Stomach smooth muscle (tissue), 2 donors: ENCODE measurements around the gene GPRIN2.

ENCODE experiments used
- H3K27ac ChIP-seq: one replicate; pipeline ENCODE4 v1.7.0; 2013; ENCODE audit warnings: mild to moderate bottlenecking, low read length, inconsistent platforms
- H3K27me3 ChIP-seq, 2 donors: one replicate each; pipeline ENCODE4 v1.7.0; 2013; ENCODE audit warnings: low read length in 2 of 2; ENCODE audit not compliant: insufficient read depth in 2 of 2, control insufficient read depth in 1 of 2
- H3K36me3 ChIP-seq, 2 donors: one replicate each; pipeline ENCODE4 v1.7.0; 2013; ENCODE audit warnings: low read length in 2 of 2; ENCODE audit not compliant: control insufficient read depth in 2 of 2, insufficient read depth in 2 of 2
- H3K4me1 ChIP-seq: one replicate; pipeline ENCODE4 v1.7.0; 2013; ENCODE audit warnings: low read length; ENCODE audit not compliant: control insufficient read depth, insufficient read depth
- H3K4me3 ChIP-seq, 2 donors: one replicate each; pipeline ENCODE4 v1.7.0; 2013; ENCODE audit warnings: low read length in 2 of 2
- H3K9ac ChIP-seq, 2 donors: one replicate each; pipeline ENCODE4 v1.7.0; 2013; ENCODE audit warnings: low read length in 2 of 2, mild to moderate bottlenecking in 1 of 2
- H3K9me3 ChIP-seq, 2 donors: one replicate each; pipeline ENCODE4 v1.7.0; 2013; ENCODE audit warnings: low read length in 2 of 2; ENCODE audit not compliant: control insufficient read depth in 2 of 2
- donor health status: healthy.
- donor health status: Pancreatic carcinoma.

GPRIN2 gene

DNA sequence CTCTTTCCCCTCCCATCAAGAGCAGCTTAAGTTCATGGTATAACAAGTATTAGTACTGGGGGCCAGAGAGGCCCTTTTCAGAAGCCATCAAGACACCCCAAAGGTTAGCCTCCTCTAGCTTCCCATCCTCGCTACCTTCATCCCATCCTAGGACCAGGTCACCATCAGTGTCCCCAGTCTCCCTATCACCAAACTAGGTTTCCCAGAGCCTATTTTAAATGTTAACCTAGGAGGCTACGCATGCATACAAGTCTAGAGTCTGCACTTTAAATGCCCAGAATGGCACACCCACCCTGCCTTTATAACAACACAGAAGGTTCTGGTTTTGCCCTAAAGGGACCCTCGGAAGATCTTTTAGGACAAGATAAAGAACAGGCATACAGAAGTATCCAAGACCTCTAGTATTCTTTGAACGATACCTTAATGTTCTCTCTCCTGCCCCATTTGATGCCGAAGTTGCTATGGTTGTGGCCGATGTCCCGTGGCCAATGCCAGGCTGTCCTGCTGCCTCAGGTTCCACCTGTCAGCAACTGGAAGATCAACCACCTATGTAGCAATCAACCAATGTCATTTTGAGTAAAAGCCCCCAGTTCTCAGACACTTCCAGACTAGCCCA lies 2.2 kb downstream of the GPRIN2 start:
- Histone ChIP-seq H3K27me3 (peaks cover 55 to 87% of the 10 kb centered on the region in 2 donors), H3K27ac (no peak overlapping the region), H3K4me3 (no peak overlapping the region), H3K9ac (no peak overlapping the region), H3K4me1 (peaks cover 22% of the 10 kb centered on the region), H3K36me3 (peaks cover 0 to 2% of the 10 kb centered on the region in 2 donors), H3K9me3 (no peaks in the 10 kb centered on the region)

GRCh38 chr10:46553238-46554049 lies 3.0 kb downstream of the GPRIN2 start:
- Histone ChIP-seq H3K4me3 (no peak overlapping the region), H3K27ac (no peak overlapping the region), H3K9ac (no peak overlapping the region), H3K27me3 (peaks cover 49 to 83% of the 10 kb centered on the region in 2 donors), H3K36me3 (peaks cover 0 to 2% of the 10 kb centered on the region in 2 donors), H3K9me3 (no peaks in the 10 kb centered on the region), H3K4me1 (peaks cover 22% of the 10 kb centered on the region)

GRCh38 chr10:46552526-46553237 lies 3.8 kb downstream of the GPRIN2 start:
- H3K4me1 ChIP-seq: peaks cover 22% of the 10 kb centered on the region
- no peaks in the 10 kb centered on the region for H3K9me3 ChIP-seq
- H3K36me3 ChIP-seq: peaks cover 0 to 2% of the 10 kb centered on the region in 2 donors
- peak overlapping the region in 1 of 2 donors; percentile 36 for H3K9ac ChIP-seq
- H3K27me3 ChIP-seq: peaks cover 41 to 82% of the 10 kb centered on the region in 2 donors
- H3K4me3 ChIP-seq: no peak overlapping the region
- no peak overlapping the region for H3K27ac ChIP-seq

- Histone ChIP-seq H3K27me3 (peaks cover 34 to 80% of the 10 kb centered on the region in 2 donors), H3K9me3 (no peaks in the 10 kb centered on the region), H3K4me1 (peaks cover 19% of the 10 kb centered on the region), H3K27ac (no peak overlapping the region), H3K9ac (no peak overlapping the region), H3K4me3 (no peak overlapping the region), H3K36me3 (peaks cover 0 to 2% of the 10 kb centered on the region in 2 donors)
Measured at GRCh38 chr10:46551701-46552525, 4.5 kb downstream of the GPRIN2 start.

GRCh38 chr10:46550795-46551700 lies 5.4 kb downstream of the GPRIN2 start:
- no peak overlapping the region for H3K4me3 ChIP-seq
- H3K27me3 ChIP-seq: peaks cover 25 to 75% of the 10 kb centered on the region in 2 donors
- H3K4me1 ChIP-seq: peaks cover 10% of the 10 kb centered on the region
- peak overlapping the region in 1 of 2 donors; percentile 5 for H3K9ac ChIP-seq
- no peaks in the 10 kb centered on the region for H3K9me3 ChIP-seq
- H3K27ac ChIP-seq: no peak overlapping the region
- H3K36me3 ChIP-seq: peaks cover 0 to 2% of the 10 kb centered on the region in 2 donors

DNA sequence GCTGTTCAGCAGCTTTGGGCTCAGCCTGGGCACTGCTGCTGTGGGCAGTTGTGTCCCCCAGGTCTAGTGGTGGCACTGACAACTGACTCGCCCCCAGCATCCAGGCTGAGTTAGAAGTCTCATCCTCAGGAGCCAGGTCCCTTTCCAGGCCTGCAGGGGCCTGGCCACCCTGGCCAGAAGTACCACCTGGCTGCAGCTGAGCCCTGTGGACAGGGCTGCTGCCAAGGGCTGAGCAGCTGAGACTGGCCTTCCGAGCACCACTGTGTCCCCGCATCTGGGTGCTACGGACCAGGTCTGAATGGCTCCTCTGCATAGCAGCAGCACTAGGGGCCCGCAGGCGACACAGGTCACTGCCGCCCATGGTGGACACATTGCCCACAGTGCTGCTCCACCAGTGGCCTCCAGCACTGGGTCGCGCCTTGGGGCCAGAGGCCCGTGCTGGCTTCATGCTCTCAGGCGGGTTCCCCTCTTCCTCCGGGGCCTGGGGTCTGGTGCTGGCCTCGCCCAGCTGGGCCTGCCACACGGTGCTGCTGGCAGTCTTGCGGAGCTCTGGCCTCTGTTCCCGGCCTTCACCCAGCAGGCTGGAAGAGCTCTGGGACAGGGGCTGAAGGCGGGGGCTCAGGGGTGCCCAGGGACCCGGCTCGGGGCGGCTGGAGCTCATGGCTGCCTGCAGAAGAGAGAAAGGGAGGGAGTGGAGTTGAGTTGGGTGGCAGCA lies 6.2 kb downstream of the GPRIN2 start:
- peaks cover 17 to 74% of the 10 kb centered on the region in 2 donors for H3K27me3 ChIP-seq
- no peaks in the 10 kb centered on the region for H3K9me3 ChIP-seq
- no peak overlapping the region for H3K4me3 ChIP-seq
- peaks cover 11% of the 10 kb centered on the region for H3K4me1 ChIP-seq
- H3K27ac ChIP-seq: no peak overlapping the region
- peaks cover 0 to 2% of the 10 kb centered on the region in 2 donors for H3K36me3 ChIP-seq
- no peak overlapping the region for H3K9ac ChIP-seq

- no peaks in the 10 kb centered on the region for H3K9me3 ChIP-seq
- H3K4me1 ChIP-seq: peaks cover 19% of the 10 kb centered on the region
- no peak overlapping the region for H3K27ac ChIP-seq
- H3K9ac ChIP-seq: no peak overlapping the region
- peaks cover 13 to 73% of the 10 kb centered on the region in 2 donors for H3K27me3 ChIP-seq
- H3K4me3 ChIP-seq: no peak overlapping the region
- H3K36me3 ChIP-seq: peaks cover 0 to 2% of the 10 kb centered on the region in 2 donors
Measured at GRCh38 chr10:46549171-46550075, 7.0 kb downstream of the GPRIN2 start.

DNA sequence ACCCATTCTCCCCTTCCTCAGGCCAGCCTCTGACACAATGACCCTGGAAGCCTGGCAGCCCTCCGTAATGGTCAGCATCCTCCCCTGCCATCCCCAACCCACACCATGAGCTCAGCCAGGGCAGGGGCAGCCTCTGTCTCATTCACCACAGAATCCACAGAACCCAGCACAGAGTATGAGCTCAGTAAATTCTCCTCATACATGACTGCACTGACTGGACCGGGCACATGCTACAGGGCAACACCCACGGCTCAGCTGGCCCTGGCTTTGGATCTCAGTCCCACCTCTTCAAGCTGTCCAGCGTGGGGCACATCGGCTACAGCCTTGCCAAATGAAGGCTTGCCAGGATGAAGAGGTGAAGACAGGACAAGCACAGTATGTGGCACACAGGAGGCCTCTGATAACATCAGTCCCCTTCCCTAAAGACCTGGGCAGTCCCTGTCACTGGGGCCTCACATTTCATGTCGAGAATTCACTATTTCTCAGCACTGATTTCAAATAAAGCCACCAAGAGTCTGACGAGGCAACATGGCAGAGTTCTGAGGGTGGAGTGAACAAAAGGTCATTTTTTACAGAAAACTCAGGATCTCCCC lies 7.9 kb downstream of the GPRIN2 start:
- peak overlapping the region in 1 of 2 donors; percentile 42 for H3K9ac ChIP-seq
- H3K27me3 ChIP-seq: peaks cover 7 to 65% of the 10 kb centered on the region in 2 donors
- no peaks in the 10 kb centered on the region for H3K9me3 ChIP-seq
- peaks cover 22% of the 10 kb centered on the region for H3K4me1 ChIP-seq
- H3K27ac ChIP-seq: no peak overlapping the region
- no peak overlapping the region for H3K4me3 ChIP-seq
- H3K36me3 ChIP-seq: peaks cover 0 to 2% of the 10 kb centered on the region in 2 donors
